RPMI7951 (cell line): ENCODE data around the gene C11orf71. TPM values are rescaled to one million over a fixed set of nuclear protein-coding genes. Genes with fewer than 3 reads are reported as not detected.

Source experiments
- DNase-seq: peaks from one replicate; pipeline ENCODE4 v3.0.0-alpha.2; 2012; ENCODE audit warnings: low read depth
- total RNA-seq: library from RNA; depleted of rRNA; stranded (reverse); fragments of >200 nt; shearing (Covaris generic); gene quantifications from 2 replicates; pipeline ENCODE4 v1.2.3, GENCODE V29; 2014; rRNA removed

Gene C11orf71
- 5.0 and 6.2 TPM in 2 replicates for total RNA-seq

GRCh38 chr11:114400216-114400914 is at the start of gene C11orf71, which contains the start of gene RBM7:
TSS of gene C11orf71 (minus strand) at chr11:114400511. CDS start at chr11:114400331, 180 bp downstream.
TSS of gene RBM7 (plus strand) at chr11:114400666. CDS start at chr11:114400672, 6 bp downstream.
- DNase-seq = peak; percentile 98

- DNase-seq = no peak
Measured at GRCh38 chr11:114449845-114450244, 49.5 kb upstream of the C11orf71 start.

GRCh38 chr11:114448749-114449482 is 48.6 kb upstream of the C11orf71 start:
- DNase-seq = no peak

- DNase-seq = no peak
Measured at GRCh38 chr11:114447892-114448291, 47.6 kb upstream of the C11orf71 start.

GRCh38 chr11:114447444-114447843 is 47.1 kb upstream of the C11orf71 start:
- no peak for DNase-seq

GRCh38 chr11:114442536-114442935 is 42.2 kb upstream of the C11orf71 start:
- DNase-seq = no peak

GRCh38 chr11:114441921-114442320 is 41.6 kb upstream of the C11orf71 start:
- no peak for DNase-seq

- DNase-seq = no peak
Measured at GRCh38 chr11:114440971-114441763, 40.9 kb upstream of the C11orf71 start.

GRCh38 chr11:114440121-114440860 is 40.0 kb upstream of the C11orf71 start:
- DNase-seq = peak; percentile 15

GRCh38 chr11:114439229-114440120 is 39.2 kb upstream of the C11orf71 start, which contains the start of gene REXO2:
TSS of gene REXO2 (plus strand) at chr11:114439467. CDS start at chr11:114439529, 62 bp downstream.
- peak; percentile 94 for DNase-seq

- no peak for DNase-seq
Measured at GRCh38 chr11:114438303-114438702, 38.0 kb upstream of the C11orf71 start.

- no peak for DNase-seq
Measured at GRCh38 chr11:114433376-114433775, 33.1 kb upstream of the C11orf71 start.

- DNase-seq = no peak
Measured at GRCh38 chr11:114432893-114433292, 32.6 kb upstream of the C11orf71 start.

- no peak for DNase-seq
Measured at GRCh38 chr11:114430290-114430689, 30.0 kb upstream of the C11orf71 start.

GRCh38 chr11:114426280-114426679 is 26.0 kb upstream of the C11orf71 start:
- DNase-seq = no peak

GRCh38 chr11:114416441-114416961 is 16.2 kb upstream of the C11orf71 start:
- peak; percentile 66 for DNase-seq

- DNase-seq = no peak
Measured at GRCh38 chr11:114413958-114414357, 13.6 kb upstream of the C11orf71 start.

- DNase-seq = no peak
Measured at GRCh38 chr11:114412946-114413345, 12.6 kb upstream of the C11orf71 start.

GRCh38 chr11:114401311-114401710 is 1.0 kb upstream of the C11orf71 start:
- no peak for DNase-seq

- DNase-seq = no peak
Measured at GRCh38 chr11:114400915-114401223, 558 bp upstream of the C11orf71 start.
